ENCODE results near the gene CLEC3B. TPM values are rescaled to one million over a fixed set of nuclear protein-coding genes. Genes with fewer than 3 reads are reported as not detected.
"Not testable (repeated sequence)": the region's sequence is repeated elsewhere in the genome, so short reads cannot be mapped to it uniquely, and the experiment has no call there.

The CLEC3B gene
- total and polyA plus RNA-seq, 9 donors = 2.9 to 63.5 (median 12.2) TPM

DNA sequence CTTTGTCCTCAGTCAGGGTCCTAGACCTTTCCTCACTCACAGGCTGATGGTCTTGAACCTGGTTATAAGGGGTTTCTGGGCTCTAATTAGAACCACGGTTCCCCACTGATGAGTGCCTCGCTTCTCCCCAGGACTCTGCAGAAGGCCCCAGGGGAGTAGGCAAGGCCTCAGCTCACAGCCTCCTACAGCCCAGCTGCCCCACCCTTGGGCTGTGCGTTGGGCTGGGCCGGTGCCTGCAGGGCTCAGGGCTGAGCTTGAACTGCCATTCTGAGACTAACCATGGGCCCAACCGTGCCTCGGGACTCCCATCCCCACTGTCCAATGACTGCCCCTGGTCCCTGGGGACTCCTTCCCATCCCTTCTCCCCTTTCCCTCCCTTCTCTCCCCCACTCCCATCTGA lies 25.6 kb downstream of the CLEC3B start:
- TF ChIP-seq EP300 (IDR thresholded peaks at IDR 0.05) = no peak
- TF ChIP-seq CTCF (IDR thresholded peaks at IDR 0.05) = no peak
- TF ChIP-seq POLR2A (IDR thresholded peaks at IDR 0.05) = no peak
- no peaks in the 10 kb centered on the region for H3K9me3 ChIP-seq
- DNase-seq = no peak
- no peak overlapping the region for H3K4me3 ChIP-seq
- H3K36me3 ChIP-seq = no peaks in the 10 kb centered on the region
- intact Hi-C loops (cut with DNase I) = no loop called here
- no peaks in the 10 kb centered on the region for H3K27me3 ChIP-seq
- no peaks in the 10 kb centered on the region for H3K4me1 ChIP-seq (ENCODE audit: insufficient read depth)
- 82 to 84% (median 83%) methylated on average over 6 of the region's 6 CpGs for WGBS, 3 donors
- no peak overlapping the region for H3K27ac ChIP-seq

DNA sequence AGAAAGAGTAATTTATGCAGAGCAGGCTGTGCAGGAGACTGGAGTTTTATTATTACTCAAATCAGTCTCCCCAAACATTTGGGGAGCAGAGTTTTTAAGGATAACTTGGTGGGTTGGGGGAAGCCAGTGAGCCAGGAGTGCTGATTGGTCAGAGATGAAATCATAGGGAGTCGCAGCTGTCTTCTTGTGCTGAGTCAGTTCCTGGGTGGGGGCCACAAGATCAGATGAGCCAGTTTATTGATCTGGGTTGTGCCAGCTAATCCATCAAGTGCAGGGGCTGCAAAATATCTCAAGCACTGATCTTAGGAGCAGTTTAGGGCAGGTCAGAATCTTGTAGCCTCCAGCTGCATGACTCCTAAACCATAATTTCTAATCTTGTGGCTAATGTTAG lies 27.7 kb downstream of the CLEC3B start:
- 71 to 79% (median 74%) methylated on average over 1 of the region's 1 CpG for WGBS, 3 donors
- H3K4me3 ChIP-seq; H3K9me3 ChIP-seq; H3K36me3 ChIP-seq; H3K4me1 ChIP-seq (ENCODE audit: insufficient read depth); H3K27me3 ChIP-seq; intact Hi-C loops (cut with DNase I); DNase-seq; H3K27ac ChIP-seq: not testable (repeated sequence)

DNA sequence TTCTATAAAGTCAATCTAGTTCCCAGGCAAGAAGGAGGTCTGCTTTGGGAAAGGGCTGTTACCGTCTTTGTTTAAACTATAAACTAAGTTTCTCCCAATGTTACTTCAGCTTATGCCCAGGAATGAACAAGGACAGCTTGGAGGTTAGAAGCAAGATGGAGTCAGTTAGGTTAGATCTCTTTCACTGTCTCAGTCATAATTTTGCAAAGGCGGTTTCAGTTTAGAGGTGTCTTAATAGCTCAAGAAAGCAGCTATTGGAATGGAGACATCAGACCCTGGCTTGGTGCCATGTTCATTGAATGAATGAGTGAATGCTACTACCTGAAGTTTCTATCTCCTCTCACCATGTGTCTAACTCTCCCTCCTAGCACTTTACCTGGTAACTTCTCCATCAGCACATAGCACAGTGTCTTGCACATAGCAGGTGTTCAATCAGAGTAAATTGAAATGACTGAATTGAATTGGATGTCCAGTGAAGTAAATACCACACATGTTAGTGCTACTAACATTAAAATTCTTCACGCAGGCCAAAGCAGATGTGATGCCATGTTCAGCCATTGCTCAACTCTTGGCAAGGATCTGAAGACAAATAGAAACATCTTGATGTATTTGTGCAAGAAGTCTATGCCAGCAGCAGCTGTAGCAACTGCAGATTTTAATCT lies 28.2 kb downstream of the CLEC3B start:
- Histone ChIP-seq H3K27ac (no peak overlapping the region), H3K36me3 (no peaks in the 10 kb centered on the region), H3K9me3 (no peaks in the 10 kb centered on the region), H3K4me1 (ENCODE audit: insufficient read depth) (no peaks in the 10 kb centered on the region), H3K27me3 (no peaks in the 10 kb centered on the region), H3K4me3 (no peak overlapping the region)
- TF ChIP-seq EP300 (IDR thresholded peaks at IDR 0.05) (no peak), POLR2A (IDR thresholded peaks at IDR 0.05) (no peak), CTCF (IDR thresholded peaks at IDR 0.05) (no peak)
- WGBS, 3 donors = 75 to 85% (median 82%) methylated on average over 3 of the region's 3 CpGs
- intact Hi-C loops (cut with DNase I) = no loop called here
- DNase-seq = no peak

DNA sequence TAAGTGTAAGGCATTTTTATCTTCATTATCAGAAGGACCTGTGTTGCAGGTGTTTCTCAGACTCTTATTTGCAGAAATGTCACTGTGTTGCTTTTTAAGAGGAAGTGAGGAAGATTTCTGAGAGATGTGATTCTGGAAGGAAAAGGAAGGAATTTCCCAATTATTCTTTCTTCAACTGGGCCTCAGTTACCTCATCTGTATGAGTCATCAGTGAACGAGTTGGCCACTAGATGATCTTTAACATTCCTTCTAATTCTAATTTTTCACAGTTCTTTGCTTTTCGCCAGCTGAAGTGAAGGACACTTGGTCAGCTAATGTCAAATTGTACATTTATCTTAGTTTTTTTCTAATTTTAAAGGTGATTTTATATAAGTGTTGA lies 28.9 kb downstream of the CLEC3B start:
- 35 to 42% (median 39%) methylated on average over 2 of the region's 2 CpGs for WGBS, 3 donors
- no peak overlapping the region for H3K27ac ChIP-seq
- H3K4me1 ChIP-seq (ENCODE audit: insufficient read depth) = no peaks in the 10 kb centered on the region
- DNase-seq = no peak
- H3K4me3 ChIP-seq = no peak overlapping the region
- no peaks in the 10 kb centered on the region for H3K9me3 ChIP-seq
- no peak for TF ChIP-seq POLR2A (IDR thresholded peaks at IDR 0.05)
- H3K27me3 ChIP-seq = no peaks in the 10 kb centered on the region
- H3K36me3 ChIP-seq = no peaks in the 10 kb centered on the region
- intact Hi-C loops (cut with DNase I) = no loop called here

GRCh38 chr3:45055411-45056143 lies 29.5 kb downstream of the CLEC3B start:
- H3K27ac ChIP-seq = no peak overlapping the region
- H3K9me3 ChIP-seq = no peaks in the 10 kb centered on the region
- no peaks in the 10 kb centered on the region for H3K27me3 ChIP-seq
- no peaks in the 10 kb centered on the region for H3K4me1 ChIP-seq (ENCODE audit: insufficient read depth)
- DNase-seq = no peak
- H3K4me3 ChIP-seq = no peak overlapping the region
- 69 to 78% (median 75%) methylated on average over 7 of the region's 7 CpGs for WGBS, 3 donors
- no peaks in the 10 kb centered on the region for H3K36me3 ChIP-seq
- intact Hi-C loops (cut with DNase I) = no loop called here
- TF ChIP-seq POLR2A (IDR thresholded peaks at IDR 0.05) = no peak
- TF ChIP-seq CTCF (IDR thresholded peaks at IDR 0.05) = no peak
- no peak for TF ChIP-seq EP300 (IDR thresholded peaks at IDR 0.05)

Data from ovary (tissue), 9 donors.